ENCODE results near the gene MYO15A.

MYO15A gene

GRCh38 chr17:18159551-18160120 lies 51.1 kb downstream of the MYO15A start:
- no peak for DNase-seq

DNA sequence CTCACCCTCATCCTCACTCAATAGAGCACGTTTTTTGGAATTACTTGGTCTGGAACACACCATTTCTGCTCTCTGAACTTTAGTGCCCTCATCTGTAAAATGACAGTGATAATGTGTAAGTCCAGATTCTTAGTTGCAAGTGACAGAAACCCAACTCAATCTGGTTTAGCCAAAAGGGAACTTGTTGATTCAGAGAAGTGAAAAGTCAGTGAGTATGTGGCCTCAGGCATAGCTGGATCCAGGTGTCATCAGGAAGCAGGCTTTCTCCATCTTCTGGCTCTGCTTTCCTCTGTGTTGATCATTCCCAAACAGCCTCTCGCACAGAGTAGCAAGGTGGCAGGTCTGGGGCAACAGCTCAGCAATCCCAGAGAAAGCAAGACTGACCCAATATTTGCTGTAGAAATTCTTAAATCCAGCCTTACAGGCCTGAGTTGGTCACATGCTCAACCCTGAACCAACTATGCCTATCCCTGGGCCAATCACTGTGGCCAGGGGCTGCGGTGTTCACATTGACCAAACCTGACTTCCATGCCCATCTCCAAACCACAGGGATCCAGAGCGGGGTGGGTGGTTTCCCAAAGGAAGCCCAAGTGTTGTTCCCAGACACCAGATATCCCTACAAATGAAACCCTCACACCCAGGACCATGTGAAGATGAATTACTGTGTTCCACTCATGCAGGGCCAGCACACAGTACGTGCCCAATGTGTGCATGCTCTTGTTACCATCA lies 51.7 kb downstream of the MYO15A start:
- DNase-seq = no peak

DNA sequence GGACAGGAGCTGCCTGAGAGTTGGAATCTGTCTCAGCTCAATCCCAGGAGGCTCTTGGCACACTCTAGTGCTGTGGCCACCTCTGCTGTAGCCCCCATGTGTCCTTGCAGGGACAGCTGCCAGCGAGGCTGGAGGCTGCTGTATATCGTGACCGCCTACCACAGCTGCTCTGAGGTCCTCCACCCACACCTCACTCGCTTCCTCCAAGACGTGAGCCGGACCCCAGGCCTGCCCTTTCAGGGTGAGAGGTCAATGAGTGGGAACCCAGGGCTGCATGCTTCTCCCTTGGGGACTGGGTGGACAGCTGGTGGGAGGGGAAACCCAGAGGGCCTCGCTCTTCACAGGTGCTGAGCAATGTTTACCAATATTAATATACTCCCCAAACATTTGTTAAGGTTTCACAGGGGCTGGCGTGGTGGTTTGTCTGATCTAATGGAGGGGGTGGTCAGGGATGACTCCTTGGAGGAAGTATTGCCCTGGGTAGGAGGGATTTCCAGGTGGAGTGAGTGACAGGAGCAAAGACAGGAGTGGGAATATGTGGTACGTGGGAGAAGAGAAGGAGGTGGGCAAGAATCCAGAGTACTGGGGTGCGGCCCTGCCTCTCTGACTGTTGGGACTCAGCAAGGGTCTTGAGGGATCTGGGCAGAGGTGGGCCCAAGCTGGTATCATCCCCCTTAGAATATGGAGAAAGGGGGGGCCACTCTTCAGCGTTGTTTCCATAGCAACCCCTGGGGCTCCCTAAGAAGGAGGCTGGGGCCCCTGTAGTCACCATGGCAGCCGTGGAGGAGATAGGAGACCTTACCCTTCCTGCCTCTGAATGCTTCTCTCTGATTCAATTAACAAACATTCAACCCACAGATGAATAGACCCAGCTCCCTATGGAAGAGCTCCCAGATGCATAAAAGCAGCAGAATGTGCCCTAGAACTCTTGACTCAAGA lies 52.9 kb downstream of the MYO15A start:
- no peak for DNase-seq

GRCh38 chr17:18163547-18163946 lies 55.0 kb downstream of the MYO15A start:
- DNase-seq = no peak

DNA sequence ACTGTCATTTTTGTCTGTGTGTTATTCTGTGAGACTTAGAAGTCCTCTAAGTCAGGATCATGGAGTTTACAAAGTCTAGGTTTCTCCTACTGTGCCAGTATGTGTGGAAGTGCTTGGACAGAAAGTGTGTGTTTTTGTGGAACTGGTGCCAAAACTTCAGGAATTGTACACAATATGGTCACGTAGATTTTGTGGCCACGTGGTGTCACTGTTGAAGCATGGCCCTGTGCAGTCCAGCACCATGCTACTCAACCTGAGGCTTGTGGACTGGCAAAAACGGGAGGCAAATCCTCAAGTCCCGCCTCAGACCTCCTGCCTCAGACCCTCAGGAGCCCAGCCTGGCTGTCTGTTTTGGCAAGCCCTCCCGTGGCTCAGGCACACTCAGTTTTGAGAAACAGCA lies 58.3 kb downstream of the MYO15A start:
- no peak for DNase-seq

DNA sequence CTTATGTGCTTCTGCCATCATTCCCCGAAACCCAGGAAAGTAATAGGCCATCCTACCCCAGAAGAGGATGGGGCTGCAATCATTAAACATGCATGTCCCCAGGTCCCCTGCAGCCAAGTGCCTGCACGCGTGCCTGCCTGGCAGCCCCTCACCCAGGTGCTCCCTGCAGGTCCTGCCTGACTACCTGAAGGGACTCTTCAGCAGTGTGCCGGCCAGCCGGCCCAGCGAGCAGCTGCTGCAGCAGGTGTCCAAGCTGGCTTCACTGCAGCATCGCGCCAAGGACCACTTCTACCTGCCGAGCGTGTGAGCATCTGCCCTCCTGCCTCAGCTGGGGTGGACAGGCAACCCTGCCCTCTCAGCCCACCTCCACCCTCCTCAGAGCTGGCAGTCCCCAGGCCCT lies 58.9 kb downstream of the MYO15A start:
- DNase-seq = no peak

DNA sequence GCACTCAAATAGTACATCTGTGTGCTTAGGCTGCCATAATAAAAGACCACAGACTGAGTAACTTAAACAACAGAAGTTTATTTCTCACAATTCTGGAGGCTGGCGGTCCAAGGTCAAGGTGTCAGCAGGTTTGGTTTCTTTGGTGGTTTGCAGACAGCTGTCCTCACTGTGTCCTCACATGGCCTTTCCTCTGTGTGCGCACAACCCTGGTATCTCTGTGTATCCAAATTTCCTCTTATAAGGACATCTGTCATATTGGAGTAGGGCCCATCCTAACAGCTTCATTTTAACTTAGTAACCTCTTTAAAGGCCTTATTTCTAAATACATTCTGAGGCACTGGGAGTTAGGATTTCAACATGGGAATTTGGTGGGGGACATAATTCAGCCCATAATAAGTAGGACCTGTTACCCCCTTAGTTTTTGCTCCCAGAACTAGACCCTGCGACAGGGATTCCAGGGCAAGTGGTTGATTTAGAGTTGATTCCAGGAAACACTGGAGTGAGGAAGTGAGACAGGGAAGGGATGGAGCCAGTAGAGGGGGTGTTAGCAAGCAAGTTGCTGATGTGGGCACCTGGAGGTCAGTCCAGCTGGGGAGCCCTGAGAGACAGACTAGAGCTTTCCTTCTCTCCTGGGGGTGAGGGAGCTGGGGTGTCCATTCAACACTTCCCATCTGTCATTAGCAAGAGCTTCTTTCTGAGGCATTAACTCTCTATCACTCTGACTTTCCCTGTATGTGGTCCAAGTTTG lies 64.1 kb downstream of the MYO15A start:
- no peak for DNase-seq

DNA sequence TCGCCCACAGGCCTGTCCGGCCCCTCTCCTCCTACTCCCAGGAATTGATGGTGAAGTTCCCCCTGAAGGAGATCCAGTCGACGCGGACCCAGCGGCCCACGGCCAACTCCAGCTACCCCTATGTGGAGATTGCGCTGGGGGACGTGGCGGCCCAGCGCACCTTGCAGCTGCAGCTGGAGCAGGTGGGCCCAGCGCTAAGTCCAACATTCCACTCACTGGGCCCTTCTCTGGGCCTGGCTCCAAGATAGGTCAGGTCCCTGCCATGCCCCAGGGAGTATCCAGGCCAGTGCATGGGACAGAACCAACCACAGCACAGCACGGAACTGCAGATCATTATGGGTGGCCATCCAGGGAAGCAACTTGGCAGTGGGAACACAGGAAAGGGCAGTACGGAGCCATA lies 65.2 kb downstream of the MYO15A start:
- no peak for DNase-seq

DNA sequence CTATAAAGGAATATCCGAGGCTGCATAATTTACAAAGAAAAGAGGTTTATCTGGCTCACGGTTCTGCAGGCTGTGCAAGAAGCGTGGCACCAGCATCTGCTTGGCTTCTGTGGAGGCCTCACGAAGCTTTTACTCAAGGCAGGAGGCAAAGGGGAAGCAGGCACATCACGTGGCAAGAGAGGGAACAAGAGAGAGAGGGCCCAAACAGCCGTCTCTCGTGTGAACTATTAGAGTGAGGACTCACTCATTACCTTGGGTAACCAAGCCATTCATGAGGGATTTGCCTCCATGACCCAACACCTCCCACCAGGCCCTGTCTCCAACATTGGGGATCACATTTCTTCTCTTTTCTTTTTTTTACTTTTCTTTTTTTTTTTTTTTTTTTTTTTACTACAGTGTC lies 67.6 kb downstream of the MYO15A start:
- DNase-seq = no peak

DNA sequence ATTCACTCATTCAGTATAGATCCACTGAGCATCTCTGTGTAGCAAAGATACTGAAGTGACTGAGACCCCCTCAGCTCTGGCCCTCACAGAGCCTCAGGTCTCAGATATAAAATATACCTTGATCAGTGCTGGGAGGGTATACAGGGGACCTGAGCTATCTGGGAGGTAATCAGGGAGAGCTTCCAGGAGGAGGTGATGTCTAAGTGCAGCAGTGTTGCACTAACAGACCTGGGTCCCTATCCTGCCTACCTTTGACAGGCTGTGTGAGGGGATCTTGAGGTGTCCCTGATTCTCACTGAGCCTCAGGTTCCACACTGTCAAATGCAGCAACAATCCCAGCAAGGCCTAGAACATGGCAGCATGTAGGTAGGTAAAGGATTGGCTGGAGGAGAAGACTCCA lies 68.6 kb downstream of the MYO15A start:
- no peak for DNase-seq

GRCh38 chr17:18177722-18178121 lies 69.2 kb downstream of the MYO15A start:
- no peak for DNase-seq

DNA sequence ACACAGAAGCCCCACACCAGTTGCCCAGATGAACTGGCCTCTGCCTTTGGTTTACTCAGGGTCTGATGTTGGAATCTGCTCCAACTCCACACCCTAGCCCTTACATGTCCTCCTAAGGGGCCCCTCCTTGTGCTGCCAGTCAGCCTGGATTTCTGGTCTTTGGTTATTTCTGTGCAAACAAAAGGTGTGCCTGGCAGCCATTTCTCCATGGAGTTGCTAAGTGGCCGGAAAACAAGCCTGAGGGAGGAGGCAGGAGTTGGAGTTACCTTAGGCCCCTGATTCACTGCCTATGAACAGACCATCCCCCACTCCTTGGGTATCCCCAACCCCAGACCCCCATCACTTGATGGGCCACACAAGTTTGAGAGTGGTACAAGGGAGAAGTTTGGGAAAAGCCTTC lies 70.6 kb downstream of the MYO15A start:
- no peak for DNase-seq

DNA sequence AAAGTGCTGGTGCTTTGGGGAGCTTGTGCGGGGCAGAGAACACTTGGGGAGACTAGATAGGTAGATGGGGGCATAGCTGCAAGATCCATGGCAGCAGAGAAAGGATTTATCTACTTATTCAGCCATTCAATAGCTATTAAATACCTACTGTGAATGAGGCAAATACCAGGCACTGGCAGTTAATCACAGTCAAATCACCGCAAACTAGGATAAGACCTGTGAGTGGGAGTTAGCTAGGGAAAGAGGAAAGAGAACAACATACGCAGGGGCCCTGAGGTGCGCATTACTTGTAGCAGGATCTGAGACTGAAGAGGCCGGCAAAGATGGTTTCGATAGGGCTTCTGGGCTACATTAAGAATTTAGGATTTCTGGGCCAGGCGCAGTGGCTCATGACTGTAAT lies 71.2 kb downstream of the MYO15A start:
- DNase-seq = no peak

- DNase-seq = no peak
Measured at GRCh38 chr17:18181358-18181757, 72.8 kb downstream of the MYO15A start.

- no peak for DNase-seq
Measured at GRCh38 chr17:18182110-18182977, 73.8 kb downstream of the MYO15A start.

GRCh38 chr17:18182978-18183333 lies 74.4 kb downstream of the MYO15A start:
- DNase-seq = no peak

- DNase-seq = peak; percentile 86
Measured at GRCh38 chr17:18183334-18184142, 75.0 kb downstream of the MYO15A start, which contains the start of gene ALKBH5. TSS of gene ALKBH5 (plus strand) at chr17:18183828. CDS start at chr17:18184244, 416 bp downstream.

DNA sequence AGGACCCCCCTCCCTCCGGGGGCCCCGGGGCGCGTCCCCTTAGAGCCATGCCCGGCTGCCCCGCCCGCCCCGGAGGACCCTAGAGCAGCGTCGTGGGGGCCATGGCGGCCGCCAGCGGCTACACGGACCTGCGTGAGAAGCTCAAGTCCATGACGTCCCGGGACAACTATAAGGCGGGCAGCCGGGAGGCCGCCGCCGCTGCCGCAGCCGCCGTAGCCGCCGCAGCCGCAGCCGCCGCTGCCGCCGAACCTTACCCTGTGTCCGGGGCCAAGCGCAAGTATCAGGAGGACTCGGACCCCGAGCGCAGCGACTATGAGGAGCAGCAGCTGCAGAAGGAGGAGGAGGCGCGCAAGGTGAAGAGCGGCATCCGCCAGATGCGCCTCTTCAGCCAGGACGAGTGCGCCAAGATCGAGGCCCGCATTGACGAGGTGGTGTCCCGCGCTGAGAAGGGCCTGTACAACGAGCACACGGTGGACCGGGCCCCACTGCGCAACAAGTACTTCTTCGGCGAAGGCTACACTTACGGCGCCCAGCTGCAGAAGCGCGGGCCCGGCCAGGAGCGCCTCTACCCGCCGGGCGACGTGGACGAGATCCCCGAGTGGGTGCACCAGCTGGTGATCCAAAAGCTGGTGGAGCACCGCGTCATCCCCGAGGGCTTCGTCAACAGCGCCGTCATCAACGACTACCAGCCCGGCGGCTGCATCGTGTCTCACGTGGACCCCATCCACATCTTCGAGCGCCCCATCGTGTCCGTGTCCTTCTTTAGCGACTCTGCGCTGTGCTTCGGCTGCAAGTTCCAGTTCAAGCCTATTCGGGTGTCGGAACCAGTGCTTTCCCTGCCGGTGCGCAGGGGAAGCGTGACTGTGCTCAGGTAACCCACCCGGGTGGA lies 75.8 kb downstream of the MYO15A start:
- DNase-seq = no peak

DNA sequence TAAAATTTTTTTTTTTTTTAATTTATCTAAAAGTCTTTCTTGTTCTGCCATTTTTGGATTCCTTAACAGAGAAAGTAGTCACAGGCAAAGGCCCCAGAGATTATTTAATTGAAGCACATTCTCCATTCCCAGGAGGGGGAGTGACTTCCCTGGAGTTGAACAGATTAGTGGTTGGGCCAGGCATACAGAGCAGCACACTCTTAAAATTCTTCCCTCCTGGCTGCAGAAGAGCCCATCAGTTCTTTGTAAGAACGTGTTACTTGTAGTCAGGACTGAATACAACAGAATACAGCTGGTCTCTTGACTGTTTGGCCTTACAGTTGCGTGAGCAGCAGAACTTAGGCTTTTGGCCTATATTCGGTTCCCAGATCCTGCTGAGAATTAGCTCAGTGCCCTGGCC lies 76.8 kb downstream of the MYO15A start:
- DNase-seq = no peak

Measured in KG1 (cell line).